ENCODE data around the gene PRRC1.
"Not testable (repeated sequence)": the region's sequence is repeated elsewhere in the genome, so short reads cannot be mapped to it uniquely, and the experiment has no call there.

The PRRC1 gene
- 50.6 to 51.4 reads per million in 2 donors for total RNA-seq

DNA sequence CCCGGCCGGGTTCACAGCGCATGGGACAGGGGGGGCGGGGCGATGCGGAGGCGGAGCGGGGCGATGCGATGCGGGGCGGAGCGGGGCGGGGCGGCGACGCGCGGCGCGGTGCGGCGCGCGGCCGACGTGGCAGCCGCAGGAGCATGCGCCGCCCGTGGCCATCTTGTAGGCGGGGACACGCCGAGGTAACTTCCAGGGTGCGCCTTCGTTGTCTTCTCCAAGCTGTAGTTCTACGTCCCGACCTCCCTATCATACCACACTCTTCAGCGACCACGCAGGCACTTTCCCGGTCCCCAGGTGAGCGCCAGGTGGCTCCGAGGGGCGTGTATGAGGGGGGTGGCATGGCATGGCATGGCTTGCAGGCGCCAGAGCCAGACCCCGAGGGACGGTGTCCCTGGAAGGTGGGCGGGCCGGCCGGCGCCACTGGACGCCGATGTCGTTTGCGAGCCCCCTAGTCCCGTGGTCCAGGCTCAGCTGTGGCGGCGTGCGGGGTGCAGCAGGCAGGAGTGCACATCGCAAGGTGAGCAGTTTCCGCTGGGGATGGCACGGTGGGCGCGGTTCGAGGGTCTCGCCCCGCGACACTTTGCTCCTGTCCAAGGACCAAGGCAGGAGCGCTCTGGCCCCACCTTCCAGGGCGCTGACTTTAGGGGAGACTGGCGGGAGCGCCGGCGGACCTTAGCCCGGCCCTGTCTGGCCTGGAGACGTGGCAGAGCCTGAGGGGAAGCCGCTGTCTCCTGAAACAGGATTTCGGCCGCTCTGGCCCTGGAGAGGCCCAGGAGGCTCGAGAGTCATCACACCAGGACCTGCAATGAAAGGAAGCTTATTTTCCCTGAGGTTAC is at the start of gene PRRC1:
TSS of gene PRRC1 (plus strand) at position 161 of the 839 bp plus-strand sequence. CDS start 5,840 bp downstream, outside the sequence.
- peak; percentile 58 for DNase-seq

DNA sequence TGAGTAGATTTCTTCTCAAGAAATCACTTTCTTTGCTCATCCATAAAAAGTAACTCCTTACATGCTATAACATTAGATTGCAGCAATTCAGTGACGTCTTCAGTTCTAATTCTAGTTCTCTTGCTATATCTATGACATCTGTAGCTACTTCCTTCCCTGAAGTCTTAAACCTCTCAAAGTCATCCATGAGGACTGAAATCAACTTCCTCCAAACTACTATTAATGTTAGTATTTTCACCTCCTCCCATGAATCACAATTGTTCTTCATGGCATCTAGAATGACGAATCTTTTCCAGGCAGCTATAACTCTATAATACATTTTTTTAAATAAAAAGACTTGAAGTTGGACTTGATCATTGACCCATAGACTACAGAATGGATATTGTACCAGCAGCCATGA is 46.2 kb upstream of the PRRC1 start:
- no peak for DNase-seq

DNA sequence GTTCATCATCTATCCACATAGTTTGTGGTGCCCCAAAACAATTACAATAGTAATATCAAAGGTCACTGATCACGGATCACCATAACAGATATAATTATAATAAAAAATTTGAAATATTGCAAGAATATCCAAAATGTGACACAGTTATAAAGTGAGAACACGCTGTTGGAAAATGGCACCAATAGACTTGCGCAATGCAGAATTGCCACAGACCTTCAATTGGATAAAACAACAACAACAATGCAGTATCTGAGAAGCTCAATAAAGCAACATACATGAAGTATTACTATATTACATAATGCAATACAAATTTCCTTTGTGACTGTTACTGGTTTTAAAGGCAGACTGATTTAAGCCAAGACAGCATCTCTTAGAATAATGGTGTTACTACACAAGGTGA is 44.7 kb upstream of the PRRC1 start:
- DNase-seq: no peak

DNA sequence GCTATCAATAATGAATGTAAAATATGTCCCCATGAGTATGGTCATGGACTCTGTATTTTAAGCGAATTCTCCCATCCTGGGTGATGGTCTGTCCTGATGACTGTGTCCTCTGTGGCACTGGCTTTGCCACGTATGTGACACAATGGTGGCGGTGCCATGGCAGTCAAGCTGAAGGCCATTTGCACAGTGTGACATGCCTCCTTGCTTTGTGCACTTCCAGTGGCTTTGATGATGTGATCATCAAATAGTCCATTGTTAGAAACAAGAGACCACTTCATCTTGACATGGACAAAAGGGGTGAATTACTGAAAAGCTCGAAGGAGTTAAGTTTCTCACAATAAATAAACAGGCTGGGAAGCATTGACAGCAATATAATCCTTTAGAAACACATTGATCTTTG is 31.0 kb upstream of the PRRC1 start:
- no peak for DNase-seq

DNA sequence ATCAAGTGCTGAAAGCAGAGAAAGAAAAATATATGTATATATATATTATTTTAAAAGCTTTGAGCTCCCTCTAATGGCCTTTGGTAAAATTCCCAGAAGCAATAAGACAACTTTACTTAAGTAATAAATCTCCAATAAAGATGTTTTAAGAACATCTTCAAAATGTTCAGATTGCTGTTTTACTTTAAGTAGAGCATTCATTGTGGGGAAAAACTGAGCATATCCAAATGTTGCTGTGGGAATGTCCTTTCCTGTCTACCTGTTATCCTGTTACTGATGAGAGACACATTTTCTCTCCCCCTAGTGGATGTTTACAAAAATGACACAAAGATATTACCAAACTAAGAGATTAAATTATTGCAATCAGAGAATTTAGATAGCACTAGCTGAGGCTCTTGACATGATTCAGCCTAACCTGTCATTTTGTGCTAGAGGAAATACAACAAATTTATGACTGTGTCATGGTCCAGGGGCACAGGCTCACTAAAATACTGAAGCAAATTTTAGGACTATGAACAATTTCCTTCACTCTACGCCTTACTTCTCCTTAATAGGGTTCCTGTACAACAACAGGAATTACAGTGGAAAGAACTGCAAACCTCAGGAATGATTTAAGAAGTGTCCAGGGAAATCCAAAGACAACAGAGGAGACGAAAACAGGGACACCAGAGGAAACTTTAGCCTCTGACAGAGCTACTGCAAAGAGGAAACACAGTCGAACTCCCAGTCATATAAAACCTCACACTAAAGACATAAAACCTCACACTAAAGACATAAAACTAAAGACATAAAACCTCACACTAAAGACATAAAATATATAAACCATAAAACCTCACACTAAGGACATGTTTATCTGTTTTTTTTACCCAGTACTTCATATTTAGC is 24.3 kb upstream of the PRRC1 start:
- no peak for DNase-seq

DNA sequence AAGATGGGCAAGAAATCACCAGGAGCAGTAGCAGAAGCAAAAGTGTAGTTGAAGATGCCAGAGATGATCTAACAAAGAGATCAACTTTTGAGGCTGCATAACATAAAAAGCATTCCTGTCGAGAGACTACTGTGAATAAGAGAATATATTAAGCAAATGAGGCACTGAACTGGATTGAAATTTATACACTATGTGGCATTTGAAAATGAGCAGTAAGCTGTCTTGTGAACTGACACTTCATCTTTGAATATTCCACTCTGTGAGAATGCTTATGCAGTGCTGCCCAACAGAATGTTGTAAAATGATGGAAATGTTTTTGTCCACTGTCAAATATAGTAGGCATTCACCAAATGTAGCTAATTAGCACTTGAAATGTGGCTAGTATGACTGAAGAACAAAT is 18.9 kb upstream of the PRRC1 start:
- DNase-seq: no peak

DNA sequence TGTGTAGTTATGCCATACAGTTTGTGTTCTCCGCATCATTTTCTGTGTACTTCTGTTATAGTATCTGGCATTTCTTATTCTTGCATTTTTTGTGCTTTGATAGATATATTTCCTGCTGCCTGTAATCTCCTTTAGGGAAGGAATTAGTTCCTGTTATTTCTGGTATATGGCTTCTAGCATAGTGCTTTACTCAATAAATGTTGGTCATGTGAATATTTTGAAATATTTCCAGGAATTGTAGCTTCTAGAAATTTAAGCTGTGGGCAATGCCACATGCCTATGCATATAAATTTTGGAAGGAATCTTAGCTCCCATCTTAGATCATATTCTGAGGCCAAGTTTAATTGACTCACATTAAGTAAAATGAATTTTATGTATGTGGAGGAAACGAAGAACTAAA is 11.5 kb upstream of the PRRC1 start:
- no peak for DNase-seq

DNA sequence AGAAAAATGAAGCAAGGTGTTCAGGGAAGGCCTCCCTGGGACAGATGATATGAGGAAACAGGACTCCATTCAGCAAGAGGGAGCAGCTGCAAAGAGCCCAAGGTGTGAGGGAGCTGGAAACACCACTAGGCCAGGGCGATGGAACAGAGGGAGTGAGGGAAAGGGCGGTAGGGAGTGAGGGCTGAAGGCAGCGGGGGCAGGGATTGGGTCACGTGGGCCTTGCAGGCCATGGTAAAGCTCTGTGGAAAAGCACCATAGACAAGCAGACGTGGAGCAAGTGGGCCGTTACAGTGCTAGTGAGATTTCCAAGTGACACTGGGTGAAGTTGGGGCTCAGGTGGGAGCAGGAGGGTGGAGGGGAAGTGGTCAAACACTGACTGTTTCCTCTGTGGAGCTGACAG is 10.8 kb upstream of the PRRC1 start:
- no peak for DNase-seq

DNA sequence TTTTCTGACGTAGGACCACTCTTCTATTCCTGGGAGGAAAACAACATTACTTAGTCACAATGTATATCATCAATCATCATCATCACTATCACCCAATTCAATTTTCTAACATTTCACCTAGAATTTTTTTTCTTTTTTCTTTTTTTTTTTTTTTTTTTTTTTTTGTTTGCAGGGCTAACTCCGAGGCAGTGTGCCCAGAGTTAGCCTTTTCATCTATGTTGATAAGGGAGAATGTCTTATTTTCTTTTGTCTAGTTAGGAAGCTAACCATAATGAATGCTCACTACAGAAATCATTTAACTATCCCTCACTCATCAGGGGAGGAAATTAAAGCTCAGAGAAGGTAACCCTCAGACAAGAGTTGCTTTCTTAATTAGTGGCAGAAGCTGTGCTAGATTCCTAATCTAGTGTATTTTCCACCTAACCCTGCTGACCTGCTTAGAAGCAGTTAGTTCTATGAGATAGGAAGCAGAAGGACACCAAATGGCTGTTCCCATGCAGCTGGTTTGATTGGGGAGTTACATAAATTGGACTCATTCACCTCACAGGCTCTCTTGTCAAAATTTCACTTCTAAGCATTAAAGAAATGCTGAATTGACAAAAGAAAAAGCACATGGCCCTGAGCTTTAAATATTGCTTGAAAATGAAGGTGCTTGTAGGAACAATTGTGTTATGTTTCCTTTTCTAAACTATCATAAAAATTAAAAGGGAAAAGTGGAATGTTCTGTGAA is 8.6 kb upstream of the PRRC1 start:
- no peak for DNase-seq

DNA sequence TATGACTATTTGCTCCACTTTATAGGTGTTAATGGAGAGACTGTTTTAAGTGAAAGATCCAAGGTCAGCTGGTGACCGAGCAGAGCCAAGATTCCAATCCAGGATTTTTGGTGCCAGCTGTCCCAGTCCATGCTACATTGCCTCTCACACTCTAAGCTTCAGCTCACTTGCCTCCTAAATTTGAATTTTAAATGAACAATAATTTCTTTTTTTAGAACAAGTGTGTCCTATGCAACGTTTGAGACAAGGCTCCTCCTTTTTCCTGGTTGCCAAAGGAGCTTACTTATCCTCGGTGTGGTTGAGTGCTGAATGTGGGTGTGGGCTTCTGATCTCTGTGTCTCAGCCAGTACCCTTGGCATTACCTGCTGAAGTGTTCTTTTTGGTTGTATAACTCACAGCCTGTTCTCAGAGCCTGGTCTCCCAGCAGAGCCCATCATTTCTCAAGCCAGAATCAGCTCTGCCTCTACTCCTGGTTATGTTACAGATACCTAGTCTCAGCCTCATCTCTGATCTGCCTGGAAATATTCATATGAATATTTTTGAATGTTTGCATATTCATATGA is 4.0 kb upstream of the PRRC1 start:
- DNase-seq: no peak

DNA sequence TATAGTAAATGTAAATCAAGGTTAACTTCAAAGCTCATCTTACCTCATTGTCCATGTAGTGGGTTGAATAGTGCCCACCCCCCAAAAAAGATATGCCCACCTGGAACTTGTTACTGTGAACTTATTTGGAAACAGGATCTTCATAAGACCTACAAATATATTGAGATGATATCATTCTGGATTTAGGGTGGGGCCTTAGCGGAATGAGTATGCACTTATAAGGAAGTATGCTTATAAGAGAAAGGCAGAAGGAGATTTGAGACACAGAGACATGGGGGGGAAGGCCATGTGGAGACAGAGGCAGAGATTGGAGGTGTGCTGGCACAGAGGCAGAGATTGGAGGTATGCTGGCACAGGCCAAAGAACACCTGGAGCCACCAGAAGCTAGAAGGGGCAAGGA is 2.6 kb upstream of the PRRC1 start:
- no peak for DNase-seq

DNA sequence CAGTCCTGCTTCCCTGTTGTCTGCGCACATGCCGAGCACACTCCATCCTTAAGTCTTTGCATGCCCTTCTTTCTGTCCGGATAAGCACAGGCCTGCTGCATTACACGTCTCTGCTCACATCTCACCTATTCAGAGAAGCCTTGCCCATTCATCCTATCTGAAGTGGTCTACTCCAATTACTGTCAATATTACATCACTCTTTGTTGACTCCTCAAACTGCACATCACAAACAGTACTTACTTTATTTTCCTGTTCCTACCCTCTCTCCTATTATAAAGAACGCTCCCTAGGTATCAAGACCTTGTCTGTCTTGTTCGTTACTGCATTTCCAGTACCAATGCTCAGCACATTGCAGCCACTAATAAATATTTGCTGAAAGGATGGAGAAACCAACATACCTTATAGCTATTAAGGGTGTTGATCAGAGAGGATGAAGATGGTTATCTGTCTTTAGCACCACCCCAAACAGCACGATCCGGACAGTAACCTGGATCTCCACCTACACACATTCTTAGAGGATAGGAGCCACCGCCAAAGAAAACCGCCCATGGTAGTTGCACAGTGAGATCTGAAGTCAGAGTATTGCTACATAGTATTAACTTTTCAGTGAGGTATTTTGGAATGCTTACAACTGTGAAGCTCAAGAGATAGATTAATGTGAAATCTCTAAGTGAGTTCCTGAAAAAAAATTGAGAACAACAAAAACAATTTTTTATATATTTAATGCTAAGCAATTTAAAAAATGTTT is 1.6 kb upstream of the PRRC1 start:
- DNase-seq: no peak

DNA sequence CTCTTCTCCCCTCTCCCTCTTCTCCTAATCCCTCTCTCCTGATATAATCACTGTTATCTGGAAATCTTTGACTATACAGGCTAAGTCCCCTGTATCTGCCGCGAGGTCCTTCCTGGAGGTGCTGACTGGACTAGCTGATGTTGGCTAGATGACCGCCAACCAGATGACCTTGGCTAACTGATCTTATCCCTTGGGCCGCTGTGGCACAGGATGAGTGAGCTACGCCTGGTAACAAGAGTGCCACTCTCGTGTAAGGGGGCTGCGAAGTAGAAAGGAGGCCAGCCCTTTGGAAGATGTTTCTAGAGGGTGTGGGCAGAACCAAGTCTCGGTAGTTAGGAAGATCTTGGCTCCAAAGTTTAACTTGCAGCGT is 345 bp upstream of the PRRC1 start:
- no peak for DNase-seq

DNA sequence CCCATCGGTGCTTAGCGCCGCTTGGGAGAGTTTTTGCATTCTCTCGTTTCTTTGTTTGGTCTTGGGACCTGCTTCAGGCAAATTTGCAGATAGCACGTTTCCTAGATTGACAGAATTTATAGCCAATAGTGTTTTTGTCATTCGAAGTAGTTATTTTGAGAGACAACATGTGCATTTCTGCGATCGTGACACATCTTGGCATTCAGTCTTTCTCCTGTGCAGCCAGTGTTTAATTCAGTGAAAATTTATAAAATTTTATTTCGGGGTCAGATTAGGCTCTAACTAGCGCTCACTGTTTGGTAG is 830 bp downstream of the PRRC1 start:
- no peak for DNase-seq

DNA sequence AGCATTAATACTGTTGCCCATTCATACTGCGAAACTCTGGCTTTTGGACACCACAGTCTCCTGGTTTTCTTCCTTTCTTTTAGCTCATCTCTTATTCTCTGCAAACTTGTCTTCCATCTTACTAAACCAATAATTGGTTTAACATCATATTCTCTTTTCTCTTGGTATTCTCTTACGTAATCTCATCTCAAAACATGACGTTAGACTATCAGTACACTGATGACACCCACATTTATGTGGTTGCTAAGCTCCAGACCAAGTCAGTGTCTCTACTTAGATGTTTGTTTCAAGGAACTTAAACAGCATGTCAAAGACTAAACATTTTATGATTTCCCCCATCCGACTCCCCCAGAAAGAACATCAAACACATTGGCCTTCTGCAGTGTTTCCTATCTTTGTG is 2.1 kb downstream of the PRRC1 start:
- DNase-seq: no peak

DNA sequence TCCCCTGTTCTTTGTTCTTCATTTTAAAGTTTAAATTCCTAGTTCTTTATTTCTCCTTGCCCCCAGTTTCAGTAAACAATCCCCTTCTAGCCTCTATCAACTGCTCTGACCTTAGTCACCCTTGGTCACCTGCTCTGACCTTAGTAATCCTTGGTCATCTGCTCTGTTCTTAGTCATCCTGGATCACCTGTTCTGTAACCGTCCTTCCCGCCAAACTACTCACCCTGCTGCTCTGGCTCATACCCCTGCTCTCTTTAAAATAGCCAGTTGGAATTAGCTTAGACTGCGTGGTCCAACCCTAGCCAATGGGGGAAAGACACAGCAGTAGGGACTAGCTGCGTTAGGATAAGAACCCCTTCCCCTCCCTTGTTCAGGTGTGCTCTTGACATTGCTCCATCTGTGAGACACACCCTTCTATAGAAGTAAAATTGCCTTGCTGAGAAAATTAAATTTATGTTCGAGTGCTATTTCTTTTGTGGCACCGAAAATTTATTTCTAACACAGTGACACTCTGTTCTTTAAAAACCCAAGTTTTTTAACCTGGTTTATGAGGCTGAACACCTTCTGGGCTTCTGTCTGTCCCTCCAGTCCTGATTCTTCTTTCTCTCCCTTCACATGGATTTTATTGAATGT is 3.8 kb downstream of the PRRC1 start:
- no peak for DNase-seq

DNA sequence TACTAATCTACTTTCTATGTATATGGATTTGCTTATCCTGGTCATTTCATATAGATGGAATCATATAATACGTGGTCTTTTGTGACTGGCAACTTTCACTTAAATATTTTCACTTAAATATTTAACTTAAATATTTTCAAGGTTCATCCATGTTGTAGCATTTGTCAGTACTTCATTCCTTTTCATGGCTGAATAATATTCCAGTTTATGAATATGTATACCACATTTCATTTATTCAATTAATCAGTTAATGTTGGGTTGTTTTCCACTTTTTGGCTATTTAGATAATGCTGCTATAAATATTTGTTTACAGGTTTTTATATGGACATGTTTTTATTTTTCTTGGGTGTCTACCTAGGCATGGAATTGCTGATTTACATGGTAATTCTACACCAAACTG is 7.7 kb downstream of the PRRC1 start:
- DNase-seq: no peak

DNA sequence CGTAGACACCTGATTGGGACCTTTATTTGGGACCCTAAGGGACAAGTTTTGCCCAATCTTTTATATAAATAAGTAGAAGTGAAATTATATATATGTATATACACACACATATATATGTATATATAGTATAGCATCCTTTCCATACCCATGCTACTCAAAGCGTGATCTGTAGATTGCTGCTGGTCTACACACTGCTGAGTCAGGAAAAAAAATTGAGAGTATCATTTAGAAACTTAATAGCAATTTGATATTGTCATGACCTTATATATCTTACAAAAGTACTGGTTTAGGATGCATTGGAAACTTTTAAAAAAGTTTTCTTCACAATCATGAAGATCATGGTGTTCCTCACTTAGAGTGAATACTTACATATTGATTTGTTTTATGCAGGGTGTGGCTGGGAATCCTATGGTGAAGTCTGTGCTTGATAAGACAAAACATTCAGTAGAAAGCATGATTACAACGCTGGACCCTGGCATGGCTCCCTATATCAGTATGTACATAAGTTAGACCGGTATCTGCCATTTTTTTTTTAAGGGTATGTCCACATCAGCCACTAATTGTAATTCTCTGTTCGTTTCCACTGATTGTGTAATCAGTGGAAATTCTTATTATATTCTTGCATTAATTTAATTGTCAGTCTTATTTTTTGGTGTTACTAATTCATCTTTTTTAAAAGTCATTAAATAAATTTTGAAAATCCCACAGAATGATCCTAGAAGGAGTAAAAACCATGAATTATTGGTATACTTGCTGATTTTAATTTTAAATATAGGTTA is 12.7 kb downstream of the PRRC1 start:
- no peak for DNase-seq

DNA sequence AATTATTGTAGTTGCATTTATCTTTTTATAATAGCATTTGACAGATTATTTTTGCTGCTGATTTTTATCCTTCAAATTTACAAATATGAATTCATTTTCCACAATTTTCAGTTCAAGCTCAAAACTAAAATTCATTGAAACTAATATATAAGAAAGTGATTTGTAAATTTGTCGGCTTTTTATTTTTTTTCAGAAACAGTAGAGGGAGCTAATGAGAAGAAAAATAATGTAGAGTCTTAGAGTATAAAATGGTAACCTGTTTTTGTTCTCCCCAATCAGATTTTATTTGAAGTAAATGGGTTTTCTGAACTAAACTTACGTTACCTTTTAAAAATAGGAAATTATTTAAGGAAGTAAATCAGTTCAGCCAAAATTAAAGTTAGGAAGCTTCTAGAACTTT is 19.2 kb downstream of the PRRC1 start:
- DNase-seq: no peak

DNA sequence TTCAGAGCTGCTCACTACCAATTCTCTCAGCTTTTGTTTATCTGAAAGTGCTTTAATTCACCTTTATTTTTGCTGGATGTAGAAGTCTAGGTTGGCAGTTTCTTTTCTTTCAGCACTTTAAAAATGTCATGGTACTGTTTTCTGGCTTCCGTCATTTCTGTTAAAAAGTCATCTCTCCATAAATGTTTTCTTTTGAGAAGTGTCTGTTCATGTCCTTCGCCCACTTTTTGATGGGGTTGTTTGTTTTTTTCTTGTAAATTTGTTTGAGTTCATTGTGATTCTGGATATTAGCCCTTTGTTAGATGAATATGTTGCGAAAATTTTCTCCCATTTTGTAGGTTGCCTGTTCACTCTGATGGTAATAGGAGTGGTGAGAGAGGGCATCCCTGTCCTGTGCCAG is 23.1 kb downstream of the PRRC1 start:
- DNase-seq: not testable (repeated sequence)

DNA sequence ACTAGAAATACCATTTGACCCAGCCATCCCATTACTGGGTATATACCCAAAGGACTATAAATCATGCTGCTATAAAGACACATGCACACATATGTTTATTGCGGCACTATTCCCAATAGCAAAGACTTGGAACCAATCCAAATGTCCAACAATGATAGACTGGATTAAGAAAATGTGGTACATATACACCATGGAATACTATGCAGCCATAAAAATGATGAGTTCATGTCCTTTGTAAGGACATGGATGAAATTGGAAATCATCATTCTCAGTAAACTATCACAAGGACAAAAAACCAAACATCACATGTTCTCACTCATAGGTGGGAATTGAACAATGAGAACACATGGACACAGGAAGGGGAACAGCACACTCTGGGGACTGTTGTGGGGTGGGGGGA is 27.8 kb downstream of the PRRC1 start:
- not testable (repeated sequence) for DNase-seq
